GM18909 (cell line): ENCODE measurements around the gene NRP2.

ENCODE experiments used
- ATAC-seq: cut with Tn5 transposase; IDR thresholded peaks from one replicate; pipeline ENCODE4 v1.9.1; 2021; ENCODE audit warnings: mild to moderate bottlenecking; ENCODE audit not compliant: unreplicated experiment, poor library complexity

NRP2 gene

DNA sequence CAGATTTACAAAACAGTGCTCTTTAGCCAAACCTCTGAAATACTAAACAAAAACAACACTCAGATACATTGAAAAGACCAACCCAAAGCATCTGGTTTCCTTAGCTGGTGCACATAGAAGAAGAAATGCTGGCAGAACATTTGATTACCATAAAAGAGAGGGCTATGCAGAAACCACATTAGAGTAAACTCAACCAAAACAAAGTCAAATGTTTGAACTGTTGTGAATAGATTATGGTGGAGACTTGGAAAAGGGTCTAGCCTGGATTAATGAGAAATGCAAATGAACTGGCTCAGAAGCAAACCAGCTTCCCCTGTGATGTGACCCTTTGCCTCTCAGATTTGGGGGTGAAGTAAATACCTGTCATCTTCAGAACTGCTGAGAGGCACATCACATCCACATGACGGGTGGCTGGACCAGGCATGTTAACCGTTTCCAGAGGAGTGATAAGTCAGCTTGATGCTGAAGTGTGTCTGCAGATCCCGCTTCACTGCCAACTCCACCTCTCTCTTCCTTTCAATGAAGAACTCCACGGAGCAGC is 153.0 kb downstream of the NRP2 start:
- ATAC-seq = no peak

DNA sequence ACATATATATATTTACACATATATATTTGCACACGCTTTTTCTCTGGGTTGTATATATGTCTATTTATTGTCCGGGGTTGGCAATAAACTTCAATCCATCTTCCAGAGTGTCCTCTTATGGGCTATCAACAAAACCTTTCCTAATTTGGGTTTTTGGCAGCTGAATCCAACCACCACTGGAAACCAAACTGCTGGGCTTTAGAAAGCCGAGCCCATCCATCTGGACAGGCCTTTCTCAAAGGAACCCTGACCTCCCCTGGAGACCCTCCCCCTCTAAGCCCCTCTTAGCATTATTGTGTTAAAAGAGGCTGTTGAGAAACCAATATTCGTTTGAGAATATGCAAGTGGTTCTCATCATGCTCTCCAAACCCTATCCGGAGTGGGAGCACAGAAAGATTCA is 153.6 kb downstream of the NRP2 start:
- ATAC-seq = no peak

DNA sequence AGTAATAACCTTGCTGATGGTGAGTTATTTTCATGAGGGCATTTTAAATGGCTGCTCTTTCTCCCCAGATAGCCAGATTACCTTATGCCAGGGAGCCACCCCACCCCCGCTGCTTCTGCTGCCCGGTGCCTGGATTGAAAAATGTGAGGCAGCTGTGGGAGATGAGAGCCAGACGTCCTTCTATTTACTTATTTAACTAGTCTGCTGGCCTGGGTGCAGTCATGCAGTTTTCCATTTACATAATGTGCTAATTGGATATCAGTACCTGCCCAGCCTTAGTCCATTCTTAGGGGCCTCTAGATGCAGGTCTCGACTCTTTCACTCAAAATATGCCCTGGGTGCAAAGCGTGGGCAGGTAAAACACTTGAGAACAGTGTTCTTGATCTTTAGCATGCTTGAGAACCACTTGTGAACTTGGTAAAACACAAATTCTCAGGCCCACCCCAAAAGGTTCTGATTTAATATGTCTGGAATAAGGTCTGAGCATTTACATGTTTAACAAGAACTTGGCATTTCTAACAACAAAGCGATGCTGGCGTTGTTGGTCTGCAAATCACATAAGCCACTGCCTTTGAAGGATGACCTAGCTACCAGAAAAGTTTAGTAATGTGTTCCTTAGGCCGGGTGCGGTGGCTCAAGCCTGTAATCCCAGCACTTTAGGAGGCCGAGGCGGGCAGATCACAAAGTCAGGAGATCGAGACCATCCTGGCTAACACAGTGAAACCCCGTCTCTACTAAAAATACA is 154.3 kb downstream of the NRP2 start:
- no peak for ATAC-seq

DNA sequence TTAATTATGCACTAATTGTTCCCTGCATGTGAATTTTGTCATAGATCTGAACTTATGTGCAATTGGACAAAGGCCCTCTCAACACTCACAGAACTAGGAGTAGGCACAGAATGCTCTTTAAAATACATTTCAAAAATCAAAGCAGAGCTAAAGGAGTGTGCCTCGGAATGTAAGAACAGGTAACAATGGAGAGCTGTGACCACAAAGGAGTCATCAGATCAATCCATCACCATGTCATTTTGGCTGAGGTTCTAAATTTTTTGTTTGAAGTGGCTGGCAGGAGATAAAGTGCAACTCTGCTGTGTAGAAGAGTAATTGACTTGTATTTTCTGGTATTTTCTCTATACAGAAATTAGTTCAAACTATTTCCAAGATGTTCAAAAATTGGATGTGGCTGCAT is 155.4 kb downstream of the NRP2 start:
- no peak for ATAC-seq

DNA sequence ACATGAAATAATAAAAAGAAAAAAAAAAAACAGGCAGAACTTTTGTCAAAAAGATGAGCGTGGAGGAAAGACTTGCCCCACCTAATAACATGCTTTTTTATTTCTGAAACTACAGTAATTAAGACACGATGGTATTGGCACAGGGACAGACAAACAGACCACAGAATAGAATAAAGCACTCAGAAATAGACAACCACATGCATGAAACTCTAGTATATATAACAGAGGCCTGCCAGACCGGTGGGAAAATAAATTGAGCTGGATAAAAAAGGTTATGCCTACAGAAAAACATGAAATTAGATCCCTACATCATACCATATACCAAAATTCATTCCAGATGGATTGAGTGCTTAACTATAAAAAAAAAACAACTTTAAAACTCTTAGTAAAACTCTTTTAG is 163.1 kb downstream of the NRP2 start:
- no peak for ATAC-seq
